H1 (cell line): Measurements from ENCODE around the gene ONECUT3.

Experiments used
- EGR1 ChIP-seq: IDR thresholded peaks from 2 replicates; pipeline ENCODE4 v1.6.1; 2011; ENCODE audit warnings: low read depth, low read length, borderline replicate concordance
- EP300 ChIP-seq, 2 experiments: IDR thresholded peaks; 1 replicate in 1 of 2; 2 replicates in 1 of 2; pipeline ENCODE4 v1.6.1; 2011 to 2012; ENCODE audit warnings: low read depth in 2 of 2, low read length in 2 of 2, mild to moderate bottlenecking in 2 of 2, borderline replicate concordance in 1 of 2, inconsistent platforms in 1 of 2, moderate library complexity in 1 of 2
- NRF1 ChIP-seq: IDR thresholded peaks from 2 replicates; pipeline ENCODE4 v1.6.1; 2011; ENCODE audit warnings: mild to moderate bottlenecking, low read depth, low read length, improper control_type of control experiment
- TAF1 ChIP-seq: IDR thresholded peaks from 2 replicates; pipeline ENCODE4 v1.6.1; 2011; ENCODE audit warnings: mild to moderate bottlenecking, low read depth, low read length
- TF ChIP-seq, protein P1 (sequence below), 3 experiments: IDR thresholded peaks; 1 replicate in 2 of 3; 2 replicates in 1 of 3; pipeline versions ENCODE4 v1.5.1 to v1.6.1; 2011; ENCODE audit warnings: low read length in 3 of 3, mild to moderate bottlenecking in 3 of 3, inconsistent platforms in 2 of 3, low read depth in 1 of 3, moderate library complexity in 1 of 3; ENCODE audit not compliant: insufficient read depth in 1 of 3; ENCODE audit errors: control extremely low read depth in 1 of 3

DNA sequence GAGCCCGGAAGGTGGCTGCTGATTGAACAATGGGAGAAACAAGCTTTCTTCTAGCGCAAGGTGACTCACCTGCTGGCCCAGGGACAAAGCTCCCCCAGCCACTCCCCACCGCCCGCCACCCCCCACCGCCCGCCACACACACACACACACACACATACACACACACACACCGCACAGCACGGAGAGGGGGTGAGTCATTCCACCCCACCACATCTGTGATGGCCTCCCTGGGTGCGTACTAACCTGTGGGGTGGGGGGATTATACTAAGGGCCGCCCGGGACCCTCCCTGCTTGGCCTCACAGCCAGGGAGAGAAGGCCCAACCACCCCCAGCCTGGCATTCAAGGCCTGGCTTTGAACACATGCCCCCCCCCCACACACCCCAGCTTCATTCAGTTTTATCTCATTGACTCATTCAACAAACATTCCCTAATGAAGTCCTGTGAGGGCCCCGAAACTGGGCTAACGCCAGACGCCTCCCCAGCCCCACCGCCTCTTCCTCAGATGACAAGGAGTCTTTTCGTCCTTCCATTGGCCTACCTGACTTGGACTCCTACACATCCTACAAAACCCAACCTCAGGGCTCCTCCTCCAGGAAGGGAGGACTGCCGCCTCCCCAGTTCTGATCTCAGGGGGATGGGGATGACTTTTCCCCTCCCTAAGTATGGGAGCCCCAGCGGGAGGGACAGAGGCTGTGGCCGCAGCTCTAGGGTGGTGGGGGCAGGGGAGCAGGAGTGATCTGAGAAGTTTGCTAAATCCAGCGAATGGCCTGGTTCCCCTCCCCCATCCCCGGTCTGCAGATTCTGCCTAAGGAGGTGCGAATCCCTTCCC lies 5.8 kb upstream of the ONECUT3 start:
- TF ChIP-seq, protein P1, sequence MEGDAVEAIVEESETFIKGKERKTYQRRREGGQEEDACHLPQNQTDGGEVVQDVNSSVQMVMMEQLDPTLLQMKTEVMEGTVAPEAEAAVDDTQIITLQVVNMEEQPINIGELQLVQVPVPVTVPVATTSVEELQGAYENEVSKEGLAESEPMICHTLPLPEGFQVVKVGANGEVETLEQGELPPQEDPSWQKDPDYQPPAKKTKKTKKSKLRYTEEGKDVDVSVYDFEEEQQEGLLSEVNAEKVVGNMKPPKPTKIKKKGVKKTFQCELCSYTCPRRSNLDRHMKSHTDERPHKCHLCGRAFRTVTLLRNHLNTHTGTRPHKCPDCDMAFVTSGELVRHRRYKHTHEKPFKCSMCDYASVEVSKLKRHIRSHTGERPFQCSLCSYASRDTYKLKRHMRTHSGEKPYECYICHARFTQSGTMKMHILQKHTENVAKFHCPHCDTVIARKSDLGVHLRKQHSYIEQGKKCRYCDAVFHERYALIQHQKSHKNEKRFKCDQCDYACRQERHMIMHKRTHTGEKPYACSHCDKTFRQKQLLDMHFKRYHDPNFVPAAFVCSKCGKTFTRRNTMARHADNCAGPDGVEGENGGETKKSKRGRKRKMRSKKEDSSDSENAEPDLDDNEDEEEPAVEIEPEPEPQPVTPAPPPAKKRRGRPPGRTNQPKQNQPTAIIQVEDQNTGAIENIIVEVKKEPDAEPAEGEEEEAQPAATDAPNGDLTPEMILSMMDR (IDR thresholded peaks at IDR 0.05; ENCODE audit: control extremely low read depth in 1 of 3, insufficient read depth in 1 of 3, low read depth in 1 of 3, low read length in 3 of 3), result no peak
- TF ChIP-seq EGR1 (0 out of 2 replicates have a peak, but pooled peaks have one; percentile 51), EP300 (IDR thresholded peaks at IDR 0.05; ENCODE audit: borderline replicate concordance in 1 of 2, low read depth in 2 of 2, low read length in 2 of 2) (no peak), NRF1 (no peak), TAF1 (no peak)
